ENCODE data around the gene TOM1L2. TPM values are rescaled to one million over a fixed set of nuclear protein-coding genes. Genes with fewer than 3 reads are reported as not detected.

TOM1L2 gene
- total RNA-seq, 1 experiment from 2014 or later = 45.2 TPM

GRCh38 chr17:17801800-17802481, 170.3 kb downstream of the TOM1L2 start:
- H3K36me3 ChIP-seq (ENCODE audit: control insufficient read depth, insufficient read depth, low read length) = no peaks in the 10 kb centered on the region; the same call in 1 of the 2 replicates

DNA sequence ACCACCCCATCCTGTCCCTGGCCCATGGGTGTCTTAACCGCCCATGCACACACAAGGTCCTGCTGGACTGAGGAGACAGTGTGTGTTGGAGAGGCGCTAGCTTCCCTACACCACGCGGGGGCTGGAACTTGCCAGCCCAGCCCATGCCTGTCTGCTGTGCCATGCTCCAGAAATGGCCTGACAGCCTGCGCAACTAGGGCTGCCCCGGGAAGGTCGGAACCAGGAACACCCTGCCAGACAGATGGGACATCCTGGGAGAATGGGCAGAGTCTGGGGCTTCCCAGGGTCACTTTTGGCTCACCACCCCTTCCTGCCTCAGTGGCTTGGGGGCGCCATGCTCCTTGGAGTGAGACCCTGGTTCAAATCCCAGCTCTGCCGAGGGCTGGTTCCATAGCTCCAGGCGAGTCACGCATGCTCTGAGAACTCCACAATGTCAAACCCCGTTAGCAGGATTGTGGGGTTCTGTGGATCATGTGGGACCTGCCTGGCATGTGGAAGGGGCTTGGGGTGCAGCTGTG, 171.6 kb downstream of the TOM1L2 start:
- H3K36me3 ChIP-seq (ENCODE audit: control insufficient read depth, insufficient read depth, low read length) = no peaks in the 10 kb centered on the region

More at GRCh38 chr17:17801800-17802481, 170.3 kb downstream of the TOM1L2 start:
- in situ Hi-C loops (cut with HindIII; ENCODE audit: low pct_unique_long_range_greater_than_20kb, low sequenced_read_pairs) (no loop called here), intact Hi-C loops (cut with micrococcal nuclease; ENCODE audit: unreplicated experiment) (no loop called here)
- Histone ChIP-seq H3K9me3 (ENCODE audit: control insufficient read depth, insufficient read depth, low read depth, low read length) (no peaks in the 10 kb centered on the region), H3K27ac (ENCODE audit: low read length) (no peak overlapping the region), H3K27me3 (ENCODE audit: control insufficient read depth, insufficient read depth, low read length) (no peaks in the 10 kb centered on the region), H3K4me3 (ENCODE audit: low read depth in 2 of 2, low read length in 2 of 2) (no peak overlapping the region), H3K4me1 (ENCODE audit: control insufficient read depth, insufficient read depth, low read length) (peaks cover 11% of the 10 kb centered on the region)
- ChIA-PET CTCF (no interaction called here), POLR2A (no interaction called here)
- no TSS peak for BruUV-seq (replicated peaks)
- no peak for DNase-seq (ENCODE audit: low read depth, low spot score)
- TF ChIP-seq SIN3A (IDR thresholded peaks at IDR 0.05; ENCODE audit: borderline replicate concordance, insufficient read depth, low read depth, low read length) (no peak), CTCF (IDR thresholded peaks at IDR 0.05) (no peak), POLR2AphosphoS5 (IDR thresholded peaks at IDR 0.05; ENCODE audit: low read depth, low read length) (no peak), REST (IDR thresholded peaks at IDR 0.05; ENCODE audit: insufficient read depth in 1 of 2, low read depth in 2 of 2, low read length in 1 of 2) (no peak), TCF7L2 (IDR thresholded peaks at IDR 0.05; ENCODE audit: low read depth, low read length) (no peak)
- no peak for ATAC-seq

More for the DNA sequence above, 171.6 kb downstream of the TOM1L2 start:
- H3K4me1 ChIP-seq (ENCODE audit: control insufficient read depth, insufficient read depth, low read length) = no peaks in the 10 kb centered on the region
- H3K27me3 ChIP-seq (ENCODE audit: control insufficient read depth, insufficient read depth, low read length) = no peaks in the 10 kb centered on the region
- in situ Hi-C loops (cut with HindIII; ENCODE audit: low pct_unique_long_range_greater_than_20kb, low sequenced_read_pairs) (no loop called here), intact Hi-C loops (cut with micrococcal nuclease; ENCODE audit: unreplicated experiment) (no loop called here)
- H3K9me3 ChIP-seq (ENCODE audit: control insufficient read depth, insufficient read depth, low read depth, low read length) = no peaks in the 10 kb centered on the region
- ChIA-PET CTCF (interaction anchor here (0.5 kb wide), 1 partner anchor 547 kb away, joined by 5 read pairs; no protein-coding TSS in a partner anchor), POLR2A (no interaction called here)
- DNase-seq (ENCODE audit: low read depth, low spot score) (no peak), ATAC-seq (no peak)
- BruUV-seq (replicated peaks) = no TSS peak
- no peak overlapping the region for H3K27ac ChIP-seq (ENCODE audit: low read length)
- TF ChIP-seq SIN3A (IDR thresholded peaks at IDR 0.05; ENCODE audit: borderline replicate concordance, insufficient read depth, low read depth, low read length) (no peak), CTCF (IDR thresholded peaks at IDR 0.05) (no peak), REST (IDR thresholded peaks at IDR 0.05; ENCODE audit: insufficient read depth in 1 of 2, low read depth in 2 of 2, low read length in 1 of 2) (no peak), TCF7L2 (IDR thresholded peaks at IDR 0.05; ENCODE audit: low read depth, low read length) (no peak), POLR2AphosphoS5 (IDR thresholded peaks at IDR 0.05; ENCODE audit: low read depth, low read length) (no peak)
- H3K4me3 ChIP-seq (ENCODE audit: low read depth in 2 of 2, low read length in 2 of 2) = no peak overlapping the region

All from Panc1 (cell line).